ENCODE data around the gene CFAP92. TPM values are rescaled to one million over a fixed set of nuclear protein-coding genes. Genes with fewer than 3 reads are reported as not detected.

Gene CFAP92
- total RNA-seq, 1 donor from 2014 or later = under 0.01 TPM

DNA sequence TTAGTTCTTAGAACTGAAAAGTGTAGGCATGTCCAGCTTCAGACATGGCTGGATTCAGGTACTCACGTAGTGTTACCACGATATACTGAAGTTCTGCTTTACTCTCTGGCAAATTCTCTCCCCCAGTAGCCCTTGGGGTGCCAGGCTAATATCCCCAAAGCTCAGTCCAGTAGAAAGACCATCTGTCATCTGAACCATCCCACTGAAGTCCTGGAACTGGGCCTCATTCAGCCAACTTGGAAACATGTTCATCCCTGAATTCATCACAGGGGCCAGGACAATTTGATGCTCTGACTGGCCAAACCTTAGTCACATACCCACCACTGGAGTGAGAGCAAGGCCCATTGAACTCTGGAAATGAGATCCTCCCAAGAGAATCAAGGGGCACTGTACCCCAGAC lies 15.4 kb upstream of the CFAP92 start:
- DNase-seq (ENCODE audit: low read depth) = no peak
- no peak overlapping the region for H3K4me3 ChIP-seq (ENCODE audit: low read depth, low read length)
- no peaks in the 10 kb centered on the region for H3K27me3 ChIP-seq (ENCODE audit: control insufficient read depth, insufficient read depth, low read length)
- no peak for FAIRE-seq
- no peaks in the 10 kb centered on the region for H3K36me3 ChIP-seq (ENCODE audit: control insufficient read depth, insufficient read depth, low read length)
- TF ChIP-seq, protein P1, sequence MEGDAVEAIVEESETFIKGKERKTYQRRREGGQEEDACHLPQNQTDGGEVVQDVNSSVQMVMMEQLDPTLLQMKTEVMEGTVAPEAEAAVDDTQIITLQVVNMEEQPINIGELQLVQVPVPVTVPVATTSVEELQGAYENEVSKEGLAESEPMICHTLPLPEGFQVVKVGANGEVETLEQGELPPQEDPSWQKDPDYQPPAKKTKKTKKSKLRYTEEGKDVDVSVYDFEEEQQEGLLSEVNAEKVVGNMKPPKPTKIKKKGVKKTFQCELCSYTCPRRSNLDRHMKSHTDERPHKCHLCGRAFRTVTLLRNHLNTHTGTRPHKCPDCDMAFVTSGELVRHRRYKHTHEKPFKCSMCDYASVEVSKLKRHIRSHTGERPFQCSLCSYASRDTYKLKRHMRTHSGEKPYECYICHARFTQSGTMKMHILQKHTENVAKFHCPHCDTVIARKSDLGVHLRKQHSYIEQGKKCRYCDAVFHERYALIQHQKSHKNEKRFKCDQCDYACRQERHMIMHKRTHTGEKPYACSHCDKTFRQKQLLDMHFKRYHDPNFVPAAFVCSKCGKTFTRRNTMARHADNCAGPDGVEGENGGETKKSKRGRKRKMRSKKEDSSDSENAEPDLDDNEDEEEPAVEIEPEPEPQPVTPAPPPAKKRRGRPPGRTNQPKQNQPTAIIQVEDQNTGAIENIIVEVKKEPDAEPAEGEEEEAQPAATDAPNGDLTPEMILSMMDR (IDR thresholded peaks at IDR 0.05; ENCODE audit: insufficient read depth, low read length, severe bottlenecking) = no peak

- DNase-seq (ENCODE audit: low read depth) = no peak
Observed at GRCh38 chr3:129007792-129008191, 13.9 kb upstream of the CFAP92 start.

GRCh38 chr3:129006864-129007263 lies 13.0 kb upstream of the CFAP92 start:
- FAIRE-seq (no peak), DNase-seq (ENCODE audit: low read depth) (no peak)
- TF ChIP-seq, protein P1 (IDR thresholded peaks at IDR 0.05; ENCODE audit: insufficient read depth, low read length, severe bottlenecking) = no peak
- Histone ChIP-seq H3K36me3 (ENCODE audit: control insufficient read depth, insufficient read depth, low read length) (no peaks in the 10 kb centered on the region), H3K27me3 (ENCODE audit: control insufficient read depth, insufficient read depth, low read length) (peaks cover 15% of the 10 kb centered on the region), H3K4me3 (ENCODE audit: low read depth, low read length) (no peak overlapping the region)

More at GRCh38 chr3:129007792-129008191, 13.9 kb upstream of the CFAP92 start:
- Histone ChIP-seq H3K4me3 (ENCODE audit: low read depth, low read length) (no peak overlapping the region), H3K27me3 (ENCODE audit: control insufficient read depth, insufficient read depth, low read length) (peaks cover 9% of the 10 kb centered on the region), H3K36me3 (ENCODE audit: control insufficient read depth, insufficient read depth, low read length) (no peaks in the 10 kb centered on the region)
- no peak for FAIRE-seq
- TF ChIP-seq, protein P1 (IDR thresholded peaks at IDR 0.05; ENCODE audit: insufficient read depth, low read length, severe bottlenecking) = no peak

- Histone ChIP-seq H3K4me3 (ENCODE audit: low read depth, low read length) (no peak overlapping the region), H3K27me3 (ENCODE audit: control insufficient read depth, insufficient read depth, low read length) (peaks cover 21% of the 10 kb centered on the region), H3K36me3 (ENCODE audit: control insufficient read depth, insufficient read depth, low read length) (no peaks in the 10 kb centered on the region)
- FAIRE-seq (no peak), DNase-seq (ENCODE audit: low read depth) (no peak)
- TF ChIP-seq, protein P1 (IDR thresholded peaks at IDR 0.05; ENCODE audit: insufficient read depth, low read length, severe bottlenecking) = no peak
Observed at GRCh38 chr3:129005526-129006303, 11.8 kb upstream of the CFAP92 start.

DNA sequence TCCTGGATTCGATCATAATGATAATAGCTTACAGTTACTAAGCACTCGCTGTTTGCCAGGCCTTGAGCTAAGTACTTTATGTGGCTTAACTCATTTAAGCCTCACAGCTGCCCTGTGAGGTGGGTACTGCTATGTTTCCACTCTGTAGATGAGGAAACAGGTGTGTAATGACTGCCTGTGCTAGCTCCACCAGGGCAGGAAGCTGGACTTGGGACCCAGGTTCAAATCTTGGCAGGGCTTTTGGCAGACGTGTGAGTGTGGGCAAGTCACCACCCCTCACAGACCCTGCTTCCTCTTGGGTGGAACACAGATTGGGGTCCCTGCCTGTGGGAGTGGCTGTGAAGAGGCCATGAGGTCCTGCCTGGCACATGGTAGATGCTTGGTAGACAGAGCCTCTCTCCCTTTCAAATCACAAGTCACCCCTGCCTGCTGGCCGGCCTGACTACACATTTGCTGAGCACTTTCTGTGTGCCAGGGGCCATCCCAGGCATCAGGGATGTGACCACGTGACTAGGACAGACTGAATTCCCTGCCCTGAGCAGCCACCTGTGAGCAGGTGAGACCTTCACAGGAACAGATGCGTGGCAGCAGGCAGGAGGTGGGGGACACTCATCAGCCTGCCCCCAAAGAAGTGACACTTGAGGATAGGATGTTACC lies 10.9 kb upstream of the CFAP92 start:
- FAIRE-seq = no peak
- peaks cover 27% of the 10 kb centered on the region for H3K27me3 ChIP-seq (ENCODE audit: control insufficient read depth, insufficient read depth, low read length)

More for the DNA sequence above, 10.9 kb upstream of the CFAP92 start:
- Histone ChIP-seq H3K36me3 (ENCODE audit: control insufficient read depth, insufficient read depth, low read length) (no peaks in the 10 kb centered on the region), H3K4me3 (ENCODE audit: low read depth, low read length) (no peak overlapping the region)
- DNase-seq (ENCODE audit: low read depth) = no peak
- TF ChIP-seq, protein P1 (IDR thresholded peaks at IDR 0.05; ENCODE audit: insufficient read depth, low read length, severe bottlenecking) = no peak

All from bronchial epithelial cell (primary cell).